Esophagus squamous epithelium (tissue), 5 donors: ENCODE measurements around the gene SYT2. TPM values are rescaled to one million over a fixed set of nuclear protein-coding genes. Genes with fewer than 3 reads are reported as not detected.

ENCODE experiments used
- DNase-seq: peaks from one replicate; lab custom pipeline; 2025; lab: John Stamatoyannopoulos, UW
- H3K27ac ChIP-seq, 4 donors: fragments of 200-600 bp; sonication (generic); one replicate each; pipeline ENCODE4 v1.5.1; 2016 to 2019; ENCODE audit warnings: mild to moderate bottlenecking in 1 of 4
- H3K27me3 ChIP-seq, 4 donors: fragments of 200-600 bp; sonication (generic); 1 replicate in 3 of 4; 2 replicates in 1 of 4; pipeline versions ENCODE4 v1.5.1 to v1.6.0; 2017 to 2021; ENCODE audit warnings: antibody characterized with exemption in 1 of 4
- H3K36me3 ChIP-seq, 3 donors: fragments of 200-600 bp; sonication (generic); one replicate each; pipeline ENCODE4 v1.5.1; 2016 to 2019
- H3K4me1 ChIP-seq, 3 donors: fragments of 200-600 bp; sonication (generic); one replicate each; pipeline ENCODE4 v1.5.1; 2017 to 2019
- H3K4me3 ChIP-seq, 4 donors: fragments of 200-600 bp; sonication (generic); 1 replicate in 3 of 4; 2 replicates in 1 of 4; pipeline ENCODE4 v1.5.1; 2016 to 2019; ENCODE audit warnings: mild to moderate bottlenecking in 2 of 4, moderate library complexity in 1 of 4
- H3K9me3 ChIP-seq, 3 donors: fragments of 200-600 bp; sonication (generic); one replicate each; pipeline ENCODE4 v1.5.1; 2016 to 2019
- POLR2A ChIP-seq, 4 donors: fragments of 450-650 bp; IDR thresholded peaks; one replicate each; pipeline ENCODE4 v1.6.1; 2017; ENCODE audit warnings: antibody characterized with exemption in 4 of 4, mild to moderate bottlenecking in 4 of 4, moderate library complexity in 3 of 4
- WGBS, 2 donors: methylation state at CpG; one replicate each; pipeline ENCODE4 v1.1.5; 2018; 5-methylcytosine and 5-hydroxymethylcytosine counted together
- intact Hi-C: fragments of 100-400 bp; cut with DNase I; formaldehyde crosslinking; loops from one replicate; pipeline ENCODE4 v1.15.0; 2022
- total RNA-seq, 4 donors: library from RNA; depleted of rRNA; stranded (reverse); fragments of >200 nt; gene quantifications; one replicate each; pipeline ENCODE4 v1.1.0, GENCODE V29; 2016
- TF ChIP-seq, protein P1 (sequence below), 6 experiments: fragments of 450-650 bp in 4 of 6; fragments of 200-600 bp in 2 of 6; sonication (generic) in 2 of 6; IDR thresholded peaks; one replicate each; pipeline ENCODE4 v1.5.1; 2016 to 2019; ENCODE audit warnings: antibody characterized with exemption in 6 of 6, mild to moderate bottlenecking in 4 of 6, moderate library complexity in 4 of 6
- donor health status: DM: yes; HTN: yes; CAD: no.

The SYT2 gene
- total RNA-seq, 4 donors from 2014 or later: not detected

DNA sequence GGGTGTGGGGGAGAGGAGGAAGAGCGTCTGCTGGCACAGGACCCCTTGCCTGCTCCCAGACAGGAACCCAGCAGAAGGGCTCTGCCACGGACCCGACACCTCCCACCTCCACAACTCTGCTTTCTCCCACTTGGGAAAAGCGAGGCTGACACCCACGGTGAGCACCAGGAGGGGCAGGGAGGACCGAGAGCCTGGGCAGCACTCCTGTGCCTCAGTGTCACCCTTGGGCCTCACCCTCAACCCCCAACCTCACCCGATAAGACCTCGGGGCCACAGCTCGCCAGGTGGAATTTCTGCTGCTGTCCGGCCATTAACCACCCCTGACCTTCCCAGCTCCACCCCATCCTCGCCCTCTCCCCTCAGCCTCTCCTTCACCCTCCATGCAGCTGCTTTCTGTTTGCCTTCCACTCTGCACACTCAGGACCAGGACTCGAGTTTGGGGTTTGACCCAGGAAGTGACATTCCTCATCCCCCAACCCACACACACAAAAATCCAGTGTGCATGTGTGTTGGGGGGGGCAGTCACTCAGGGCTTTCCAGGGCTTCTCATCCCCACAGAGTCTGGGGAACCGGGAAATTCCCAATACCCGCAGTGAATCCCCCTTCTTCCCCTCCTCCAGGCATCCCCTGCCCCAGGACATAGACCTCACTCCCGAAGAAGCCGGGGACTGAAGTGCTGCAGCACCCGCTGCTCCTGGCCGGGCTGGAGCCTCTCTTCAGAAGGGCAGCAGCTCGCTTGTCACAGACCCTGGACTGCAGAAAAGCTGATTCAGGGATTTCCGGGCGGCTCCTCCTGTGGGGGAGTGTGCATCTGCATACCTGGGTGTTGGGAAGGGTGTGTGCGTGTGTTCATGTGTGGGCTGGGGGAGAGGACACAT, 65.8 kb downstream of the SYT2 start:
- 22 to 24% methylated on average over 7 to 11 of the region's 22 CpGs for WGBS, 2 donors
- TF ChIP-seq, protein P1, sequence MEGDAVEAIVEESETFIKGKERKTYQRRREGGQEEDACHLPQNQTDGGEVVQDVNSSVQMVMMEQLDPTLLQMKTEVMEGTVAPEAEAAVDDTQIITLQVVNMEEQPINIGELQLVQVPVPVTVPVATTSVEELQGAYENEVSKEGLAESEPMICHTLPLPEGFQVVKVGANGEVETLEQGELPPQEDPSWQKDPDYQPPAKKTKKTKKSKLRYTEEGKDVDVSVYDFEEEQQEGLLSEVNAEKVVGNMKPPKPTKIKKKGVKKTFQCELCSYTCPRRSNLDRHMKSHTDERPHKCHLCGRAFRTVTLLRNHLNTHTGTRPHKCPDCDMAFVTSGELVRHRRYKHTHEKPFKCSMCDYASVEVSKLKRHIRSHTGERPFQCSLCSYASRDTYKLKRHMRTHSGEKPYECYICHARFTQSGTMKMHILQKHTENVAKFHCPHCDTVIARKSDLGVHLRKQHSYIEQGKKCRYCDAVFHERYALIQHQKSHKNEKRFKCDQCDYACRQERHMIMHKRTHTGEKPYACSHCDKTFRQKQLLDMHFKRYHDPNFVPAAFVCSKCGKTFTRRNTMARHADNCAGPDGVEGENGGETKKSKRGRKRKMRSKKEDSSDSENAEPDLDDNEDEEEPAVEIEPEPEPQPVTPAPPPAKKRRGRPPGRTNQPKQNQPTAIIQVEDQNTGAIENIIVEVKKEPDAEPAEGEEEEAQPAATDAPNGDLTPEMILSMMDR (IDR thresholded peaks at IDR 0.05): no peak
- no peak for TF ChIP-seq POLR2A (IDR thresholded peaks at IDR 0.05)
- Histone ChIP-seq H3K27ac (no peak overlapping the region), H3K27me3 (peaks cover 9 to 99% (median 18%) of the 10 kb centered on the region in 4 donors), H3K4me1 (peaks cover 17 to 24% (median 24%) of the 10 kb centered on the region in 3 donors), H3K4me3 (peak overlapping the region in 1 of 4 donors; percentile 57), H3K9me3 (no peaks in the 10 kb centered on the region), H3K36me3 (no peaks in the 10 kb centered on the region)
- intact Hi-C loops: no loop called here
- no peak for DNase-seq

DNA sequence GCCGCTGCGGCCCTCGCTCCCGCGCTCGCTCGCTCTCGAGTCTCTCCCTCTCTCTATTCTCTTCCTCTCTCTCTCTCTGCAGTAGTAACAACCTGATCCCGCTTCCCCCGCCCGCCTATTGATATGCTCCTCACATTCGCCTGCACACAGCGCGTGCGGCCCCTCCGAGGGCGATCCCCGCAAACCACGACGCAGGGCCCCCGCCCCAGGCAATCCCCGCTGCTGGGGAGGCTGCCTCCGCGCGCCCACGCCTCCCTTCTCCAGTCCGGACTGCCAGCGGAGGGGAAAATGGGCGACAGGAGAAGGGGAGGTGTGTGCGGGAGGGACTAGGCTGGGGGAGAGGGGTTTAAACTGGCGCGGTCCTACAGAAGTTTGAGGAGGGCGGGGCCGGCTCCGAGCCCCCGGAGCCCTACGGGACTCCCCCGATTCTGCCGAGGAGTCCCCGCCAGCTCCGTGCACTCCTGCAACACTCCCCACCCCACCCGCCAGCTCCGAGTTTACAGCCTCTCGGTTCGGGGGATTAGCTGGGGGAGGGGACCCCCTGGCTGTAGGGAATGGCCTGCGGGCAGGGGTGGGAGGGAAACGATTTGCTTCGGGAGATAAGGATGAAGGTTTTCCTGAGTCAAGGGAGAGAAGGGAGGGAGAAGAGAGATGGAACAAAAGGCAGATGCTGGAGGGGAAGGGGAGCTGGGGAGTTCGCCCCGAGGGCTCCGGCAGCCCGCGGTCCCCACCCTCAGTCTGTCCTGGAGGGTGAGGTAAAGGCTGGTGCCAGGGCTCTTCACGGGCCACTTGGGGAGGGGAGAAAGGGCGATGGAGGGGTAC, 66.6 kb downstream of the SYT2 start:
- Histone ChIP-seq H3K27me3 (peaks cover 9 to 99% (median 18%) of the 10 kb centered on the region in 4 donors), H3K36me3 (no peaks in the 10 kb centered on the region), H3K9me3 (no peaks in the 10 kb centered on the region), H3K4me3 (peak overlapping the region; percentile 8 to 57 (median 35)), H3K27ac (no peak overlapping the region), H3K4me1 (peaks cover 17 to 24% (median 24%) of the 10 kb centered on the region in 3 donors)
- DNase-seq: no peak
- intact Hi-C loops: no loop called here
- WGBS, 2 donors: 0 to 2% methylated on average over 3 to 28 of the region's 55 CpGs
- TF ChIP-seq, protein P1 (IDR thresholded peaks at IDR 0.05): no peak
- TF ChIP-seq POLR2A (IDR thresholded peaks at IDR 0.05): no peak

DNA sequence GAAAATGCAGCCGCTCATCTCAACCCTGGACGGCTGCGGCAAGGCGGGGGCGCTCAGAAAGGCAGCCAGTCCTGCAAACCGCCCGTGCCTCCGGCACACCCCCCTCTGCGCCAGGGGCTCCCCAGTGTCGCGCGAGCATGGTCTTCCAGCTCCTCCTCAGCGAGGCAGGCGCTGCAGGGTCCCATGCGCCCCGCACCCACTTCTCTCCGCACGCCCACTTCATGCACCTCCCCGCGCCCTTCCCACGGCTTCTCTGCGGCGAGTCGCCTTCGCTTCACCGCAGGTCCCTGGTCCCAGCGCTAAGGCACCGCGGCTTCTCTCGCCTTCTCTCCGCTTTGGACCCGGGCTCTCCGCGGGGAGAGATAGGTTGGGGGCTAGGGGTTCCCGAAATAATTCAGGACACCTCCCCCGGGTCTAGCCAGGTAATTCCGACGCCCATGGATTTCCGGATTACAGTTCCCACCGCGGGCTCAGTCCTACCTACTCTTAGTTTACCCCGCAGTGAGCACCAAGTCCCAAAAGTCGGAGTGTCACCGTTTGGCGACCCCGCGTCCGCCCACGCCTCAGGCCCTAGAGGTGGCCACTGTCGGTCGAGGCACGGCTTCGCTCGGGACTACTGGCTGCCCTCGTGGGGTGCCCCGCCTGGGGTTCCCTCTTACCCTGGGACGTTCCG, 67.5 kb downstream of the SYT2 start:
- Histone ChIP-seq H3K4me1 (peaks cover 17 to 24% (median 24%) of the 10 kb centered on the region in 3 donors), H3K4me3 (peak overlapping the region; percentile 8 to 57 (median 35)), H3K36me3 (no peaks in the 10 kb centered on the region), H3K9me3 (no peaks in the 10 kb centered on the region), H3K27me3 (peaks cover 9 to 100% (median 18%) of the 10 kb centered on the region in 4 donors), H3K27ac (no peak overlapping the region)
- TF ChIP-seq, protein P1 (IDR thresholded peaks at IDR 0.05): no peak
- TF ChIP-seq POLR2A (IDR thresholded peaks at IDR 0.05): no peak
- intact Hi-C loops: no loop called here
- DNase-seq: no peak
- 3% methylated on average over 24 of the region's 58 CpGs; no CpG with 5 or more reads in 1 of the 2 donors for WGBS, 2 donors

DNA sequence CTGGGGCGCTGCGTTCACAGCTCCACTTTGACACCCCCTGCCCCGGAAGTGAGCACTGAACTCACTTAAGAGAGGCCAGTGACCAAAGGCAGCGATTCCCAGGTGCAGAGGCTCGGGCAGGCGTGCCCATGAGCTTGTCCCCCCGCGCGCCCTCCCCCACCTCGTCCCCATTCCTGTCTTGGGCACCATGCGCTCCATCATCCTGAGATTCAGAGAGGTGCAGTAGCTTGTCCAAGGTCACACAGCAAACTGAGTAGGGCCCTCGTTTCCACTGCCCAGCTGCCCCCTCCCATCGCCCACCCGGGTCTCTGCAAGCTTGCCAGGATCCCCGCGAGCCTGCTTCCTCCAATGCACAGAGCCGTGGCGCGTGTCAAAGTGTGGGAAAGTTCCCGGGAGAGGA, 68.0 kb downstream of the SYT2 start:
- no peak for DNase-seq
- 41% methylated on average over 7 of the region's 20 CpGs; no CpG with 5 or more reads in 1 of the 2 donors for WGBS, 2 donors
- Histone ChIP-seq H3K9me3 (no peaks in the 10 kb centered on the region), H3K36me3 (no peaks in the 10 kb centered on the region), H3K27me3 (peaks cover 9 to 100% (median 18%) of the 10 kb centered on the region in 4 donors), H3K27ac (no peak overlapping the region), H3K4me1 (peaks cover 17 to 24% (median 24%) of the 10 kb centered on the region in 3 donors), H3K4me3 (peak overlapping the region in 2 of 4 donors; percentile 39 to 57)
- TF ChIP-seq POLR2A (IDR thresholded peaks at IDR 0.05): no peak
- TF ChIP-seq, protein P1 (IDR thresholded peaks at IDR 0.05): no peak
- intact Hi-C loops: no loop called here
